ENCODE measurements around the gene D2HGDH.

D2HGDH gene

DNA sequence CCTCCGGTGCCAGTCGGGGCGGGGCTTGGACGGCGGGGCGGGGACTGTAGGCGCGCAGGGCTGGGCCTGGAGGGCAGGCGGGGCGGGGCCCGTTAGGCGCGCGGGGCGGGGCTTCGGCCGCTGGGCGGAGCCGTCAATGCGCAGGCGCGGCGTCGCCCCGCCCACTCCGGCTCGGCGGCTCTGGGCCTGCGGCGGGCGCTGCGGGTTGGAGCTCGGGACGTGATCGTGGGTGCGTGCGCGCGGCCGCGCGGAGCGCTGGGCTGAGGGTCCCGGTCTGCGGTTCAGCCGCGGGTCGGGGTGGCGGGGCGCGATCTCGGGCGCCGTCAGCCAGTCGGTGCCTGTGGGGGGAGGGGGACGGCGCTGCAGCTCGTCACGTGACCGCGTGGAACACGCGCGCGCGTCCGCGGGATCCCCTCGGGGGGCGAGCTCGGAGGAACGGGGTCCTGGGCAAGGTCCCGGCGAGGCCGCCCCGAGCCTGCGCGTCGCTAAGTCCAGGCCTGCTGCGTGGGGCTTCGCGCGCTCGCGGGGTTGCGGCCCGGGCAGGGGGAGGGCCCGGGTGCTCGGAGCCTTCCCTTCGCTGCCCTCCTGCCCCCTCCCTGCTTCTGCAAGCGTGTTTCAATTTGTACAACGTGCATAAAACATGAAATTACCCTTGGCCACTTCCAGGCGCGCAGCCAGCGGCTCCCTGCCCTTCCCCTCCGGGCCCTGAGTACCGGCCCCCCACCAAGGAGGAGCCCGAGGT, at the start of gene D2HGDH:
TSS of gene D2HGDH (plus strand) at position 164 of the 742 bp plus-strand sequence. CDS start 595 bp downstream, outside the sequence.
- peak; percentile 86 to 88 for DNase-seq (ENCODE audit: extremely low read depth in 1 of 2, low read depth in 1 of 2)

DNA sequence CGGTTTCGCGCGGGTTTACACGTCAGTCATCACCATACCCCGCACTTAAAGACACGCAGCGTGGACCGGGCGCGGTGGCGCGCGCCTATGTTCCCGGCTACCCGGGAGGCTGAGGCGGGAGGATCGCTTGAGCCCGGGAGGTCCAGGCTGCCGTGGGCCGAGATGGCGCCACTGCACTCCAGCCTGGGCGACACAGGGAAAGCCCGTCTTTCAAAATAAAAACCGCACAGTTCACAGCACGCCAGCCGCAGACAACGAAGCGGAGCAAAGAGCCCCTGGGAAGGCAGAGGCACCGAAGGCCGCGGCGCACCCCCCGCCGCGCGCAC, 48.1 kb upstream of the D2HGDH start:
- no peak for DNase-seq (ENCODE audit: extremely low read depth in 1 of 2, low read depth in 1 of 2)

DNA sequence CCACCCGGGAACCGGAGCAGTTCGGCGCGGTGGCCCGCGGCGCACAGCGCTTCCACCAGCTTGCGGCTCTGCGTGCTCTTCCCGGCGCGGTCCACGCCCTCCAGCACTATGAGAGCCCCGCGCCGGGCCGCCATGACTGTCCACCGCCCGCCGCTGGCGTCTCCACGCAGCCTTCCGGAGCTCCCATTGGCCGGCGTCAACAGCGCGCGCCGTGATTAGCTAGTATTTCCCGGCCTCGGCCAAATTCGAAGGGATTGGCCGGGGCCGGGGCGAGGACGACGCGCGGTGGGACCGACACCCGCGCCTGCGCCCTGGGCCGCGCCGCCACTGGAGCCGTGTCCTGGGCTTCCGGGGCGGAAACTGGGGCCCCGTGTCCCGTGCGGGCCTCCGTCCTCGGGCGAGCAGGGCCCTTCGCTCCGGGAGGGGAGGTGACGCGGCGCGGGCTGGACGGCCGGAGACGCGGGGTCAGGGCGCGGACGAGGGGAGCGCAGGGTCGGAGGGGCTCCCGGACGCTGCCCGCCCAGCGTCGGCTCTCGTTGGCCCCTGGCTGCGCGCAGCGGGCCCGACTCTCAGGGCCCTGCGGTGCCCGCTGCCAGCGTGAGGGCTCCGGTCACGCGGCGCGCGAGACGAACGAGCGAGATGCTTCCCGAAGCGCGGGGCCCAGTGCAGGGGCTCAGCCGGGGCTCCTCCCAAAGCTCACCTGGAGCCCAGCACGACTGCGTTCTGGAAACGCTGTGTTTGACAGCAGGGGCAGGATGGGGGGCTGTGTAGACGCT, 47.6 kb upstream of the D2HGDH start, which contains the start of gene DTYMK:
TSS of gene DTYMK (minus strand) at position 166 of the 776 bp plus-strand sequence. CDS start at position 134, 32 bp downstream.
- DNase-seq (ENCODE audit: extremely low read depth in 1 of 2, low read depth in 1 of 2) = peak; percentile 91 to 95

DNA sequence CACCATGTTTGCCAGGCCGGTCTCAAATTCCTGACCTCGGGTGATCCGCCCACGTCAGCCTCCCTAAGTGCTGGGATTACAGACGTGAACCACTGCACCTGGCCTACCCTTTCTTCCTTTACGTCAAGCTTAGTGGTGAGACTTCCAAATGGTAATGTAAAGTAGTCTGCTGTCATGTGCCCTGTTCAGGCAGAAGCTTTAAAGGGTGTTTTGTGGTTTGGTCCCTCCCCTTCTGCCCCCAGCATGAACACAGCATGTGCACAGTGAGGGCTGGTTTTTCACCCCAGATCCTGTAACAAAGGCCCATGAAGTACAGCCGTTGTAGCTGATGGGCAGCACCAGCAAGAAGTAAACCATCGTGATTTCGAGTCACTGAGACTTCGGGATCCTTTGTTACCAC, 45.1 kb upstream of the D2HGDH start:
- no peak for DNase-seq (ENCODE audit: extremely low read depth in 1 of 2, low read depth in 1 of 2)

- no peak for DNase-seq (ENCODE audit: extremely low read depth in 1 of 2, low read depth in 1 of 2)
These were observed 44.2 kb upstream of the D2HGDH start for GRCh38 chr2:241690202-241690717.

DNA sequence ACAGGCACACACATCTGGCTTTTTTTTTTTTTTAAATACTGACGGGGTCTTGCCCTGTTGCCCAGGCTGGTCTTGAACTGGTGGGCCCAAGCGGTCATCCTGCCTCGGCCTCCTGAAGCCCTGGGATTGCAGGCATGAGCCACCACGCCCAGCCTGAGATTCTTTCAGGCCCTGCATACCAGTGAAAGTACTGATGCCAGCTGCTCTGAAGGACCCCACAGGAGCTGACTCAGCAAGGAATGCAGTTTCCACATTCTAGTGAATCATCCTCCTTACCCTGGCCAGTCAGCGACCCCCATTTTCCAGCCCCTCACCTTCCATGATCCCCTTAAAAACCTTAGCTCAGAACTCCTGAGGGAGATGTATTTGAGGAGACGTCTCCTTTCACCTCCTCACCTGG, 42.0 kb upstream of the D2HGDH start:
- DNase-seq (ENCODE audit: extremely low read depth in 1 of 2, low read depth in 1 of 2) = no peak

DNA sequence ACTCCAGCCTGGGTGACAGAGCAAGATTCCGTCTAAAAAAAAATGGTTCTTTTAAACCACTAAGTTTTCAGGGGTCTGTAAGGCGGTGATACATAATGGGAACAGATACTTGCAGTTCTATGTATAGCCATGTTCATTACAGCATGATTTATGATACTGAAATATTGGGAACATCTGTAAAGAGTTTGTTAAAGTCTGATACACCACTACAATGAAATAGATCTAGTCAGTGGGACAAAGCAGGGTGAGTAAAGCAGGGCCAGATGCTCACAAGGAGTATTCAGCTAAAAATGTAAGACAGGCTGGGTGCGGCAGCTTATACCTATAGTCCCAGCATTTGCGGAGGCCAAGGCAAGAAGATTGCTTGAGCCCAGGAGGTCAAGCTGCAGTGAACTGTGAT, 38.8 kb upstream of the D2HGDH start:
- no peak for DNase-seq (ENCODE audit: extremely low read depth in 1 of 2, low read depth in 1 of 2)

- DNase-seq (ENCODE audit: extremely low read depth in 1 of 2, low read depth in 1 of 2) = no peak
These were observed 33.4 kb upstream of the D2HGDH start for GRCh38 chr2:241701149-241701398.

- peak; percentile 89 to 91 for DNase-seq (ENCODE audit: extremely low read depth in 1 of 2, low read depth in 1 of 2)
These were observed 32.9 kb upstream of the D2HGDH start, which contains the start of gene ING5 for GRCh38 chr2:241701399-241702154. ING5 (plus strand) TSS chr2:241702039; CDS start chr2:241702066, 27 bp downstream.

DNA sequence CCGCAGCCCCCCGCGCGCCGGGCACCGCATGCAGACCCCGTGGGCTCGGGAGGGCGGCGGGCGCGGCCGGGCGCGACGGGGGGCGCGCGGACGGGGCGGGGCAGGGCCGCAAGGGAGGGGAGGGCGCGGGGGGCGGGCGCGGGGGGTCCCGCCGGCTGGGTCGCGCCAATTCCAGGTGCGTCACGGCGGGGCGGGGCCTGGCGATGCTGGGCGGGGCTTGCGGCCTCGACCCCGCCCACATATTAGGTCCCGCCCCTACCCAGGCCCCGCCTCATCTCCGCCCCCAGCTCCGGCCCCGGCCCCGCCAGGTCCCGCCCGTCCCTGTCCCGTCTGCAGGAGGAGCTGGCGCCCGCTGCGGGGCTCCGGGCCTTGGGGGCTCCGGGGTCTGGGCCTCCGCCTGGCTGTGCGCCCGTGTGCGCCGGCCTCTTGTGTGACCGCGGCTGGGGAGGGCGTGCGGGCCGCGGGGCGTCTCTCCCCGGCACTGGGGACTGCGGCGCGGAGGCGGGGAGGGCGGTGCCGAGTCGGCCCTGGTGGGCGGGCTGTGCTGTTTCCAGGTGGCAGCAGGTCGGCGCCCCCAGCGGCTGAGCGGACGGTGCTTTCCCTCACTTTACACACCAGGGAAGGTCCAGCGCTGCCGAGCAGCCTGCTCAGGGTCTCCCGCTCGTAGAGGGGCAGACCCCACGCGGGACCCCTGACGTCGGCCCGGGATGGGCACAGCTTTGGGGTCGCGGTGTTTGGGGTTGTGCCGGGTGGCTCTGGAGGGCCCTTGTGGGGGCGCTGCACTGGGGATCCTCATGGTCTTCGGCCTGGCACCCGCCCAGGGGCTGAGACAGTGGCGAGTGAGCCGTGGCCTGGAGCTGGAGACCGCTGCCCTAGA, 32.0 kb upstream of the D2HGDH start:
- DNase-seq (ENCODE audit: extremely low read depth in 1 of 2, low read depth in 1 of 2) = peak; percentile 80 to 87

DNA sequence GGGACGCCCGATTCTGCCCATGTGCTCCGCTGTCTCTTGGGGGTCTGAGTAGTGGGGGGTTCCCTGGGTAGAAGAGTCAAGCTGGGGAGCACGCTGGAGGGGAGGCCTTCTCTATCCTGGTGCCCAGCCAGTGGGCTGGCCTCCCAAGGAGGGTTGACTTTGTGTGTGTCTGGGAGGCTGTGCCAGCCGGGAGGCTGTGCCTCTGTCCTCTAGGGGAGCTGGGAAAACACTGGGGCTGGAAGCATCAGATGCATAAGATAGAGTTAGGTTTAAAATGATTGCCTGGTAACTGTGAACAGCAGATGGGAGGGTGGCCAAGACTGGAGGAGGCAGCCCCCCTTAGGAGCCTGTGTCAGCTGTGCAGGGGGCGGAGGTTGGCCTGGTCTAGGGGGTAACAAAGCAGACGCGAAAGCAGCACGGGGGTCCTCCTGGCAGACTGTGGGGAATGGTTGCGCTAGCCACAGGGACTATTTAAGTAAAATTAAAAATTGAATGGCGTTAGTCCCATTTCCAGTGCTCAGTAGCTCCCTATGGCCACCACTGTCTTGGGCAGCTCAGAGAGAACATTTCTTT, 31.3 kb upstream of the D2HGDH start:
- no peak for DNase-seq (ENCODE audit: extremely low read depth in 1 of 2, low read depth in 1 of 2)

DNA sequence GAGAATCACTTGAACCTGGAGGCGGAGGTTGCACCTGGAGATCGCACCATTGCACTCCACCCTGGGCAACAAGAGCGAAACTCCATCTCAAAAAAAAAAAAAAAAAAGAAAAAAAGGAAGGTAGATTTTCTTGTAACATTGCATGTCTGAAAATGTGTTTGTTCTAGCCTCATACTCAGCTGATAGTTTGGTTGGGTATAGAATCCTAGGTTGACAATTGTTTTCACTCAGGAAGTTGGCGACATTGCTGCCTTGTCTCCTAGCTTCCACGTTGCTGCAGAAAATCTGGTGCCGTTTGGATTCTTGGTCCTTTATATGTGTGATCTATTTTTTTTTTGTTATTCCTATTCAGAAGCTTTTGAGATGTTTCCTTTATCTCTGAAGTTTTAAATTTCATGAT, 27.9 kb upstream of the D2HGDH start:
- no peak for DNase-seq (ENCODE audit: extremely low read depth in 1 of 2, low read depth in 1 of 2)

GRCh38 chr2:241708879-241709278, 25.6 kb upstream of the D2HGDH start:
- DNase-seq (ENCODE audit: extremely low read depth in 1 of 2, low read depth in 1 of 2) = no peak

- no peak for DNase-seq (ENCODE audit: extremely low read depth in 1 of 2, low read depth in 1 of 2)
These were observed 15.3 kb upstream of the D2HGDH start for GRCh38 chr2:241719093-241719492.

- no peak for DNase-seq (ENCODE audit: extremely low read depth in 1 of 2, low read depth in 1 of 2)
These were observed 14.3 kb upstream of the D2HGDH start for GRCh38 chr2:241720099-241720498.

- no peak for DNase-seq (ENCODE audit: extremely low read depth in 1 of 2, low read depth in 1 of 2)
These were observed 13.9 kb upstream of the D2HGDH start for GRCh38 chr2:241720560-241720959.

- no peak for DNase-seq (ENCODE audit: extremely low read depth in 1 of 2, low read depth in 1 of 2)
These were observed 12.6 kb upstream of the D2HGDH start for GRCh38 chr2:241721852-241722251.

DNA sequence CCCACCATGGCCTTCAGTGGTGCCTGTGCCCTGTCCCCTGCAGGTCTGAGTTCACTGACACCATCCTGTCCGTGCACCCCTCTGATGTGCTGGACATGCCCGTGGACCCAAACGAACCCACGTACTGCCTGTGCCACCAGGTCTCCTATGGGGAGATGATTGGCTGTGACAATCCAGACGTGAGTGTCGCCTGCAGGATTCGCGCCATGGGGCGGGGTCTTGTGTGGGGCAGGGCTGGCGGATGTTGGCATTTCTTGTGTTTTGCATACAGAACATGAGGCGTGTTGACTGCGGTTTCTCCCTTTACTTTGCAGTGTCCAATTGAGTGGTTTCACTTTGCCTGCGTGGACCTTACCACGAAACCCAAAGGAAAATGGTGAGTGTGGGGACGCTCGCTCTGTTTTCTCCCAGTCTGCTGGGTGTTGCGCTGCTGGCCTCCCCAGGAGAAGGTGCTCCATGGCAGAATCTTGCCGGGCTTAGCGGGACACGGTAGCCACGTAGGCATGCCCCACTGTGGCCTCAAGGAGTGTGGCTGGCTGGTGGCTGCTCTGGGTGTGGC, 11.5 kb upstream of the D2HGDH start:
- DNase-seq (ENCODE audit: extremely low read depth in 1 of 2, low read depth in 1 of 2) = no peak

DNA sequence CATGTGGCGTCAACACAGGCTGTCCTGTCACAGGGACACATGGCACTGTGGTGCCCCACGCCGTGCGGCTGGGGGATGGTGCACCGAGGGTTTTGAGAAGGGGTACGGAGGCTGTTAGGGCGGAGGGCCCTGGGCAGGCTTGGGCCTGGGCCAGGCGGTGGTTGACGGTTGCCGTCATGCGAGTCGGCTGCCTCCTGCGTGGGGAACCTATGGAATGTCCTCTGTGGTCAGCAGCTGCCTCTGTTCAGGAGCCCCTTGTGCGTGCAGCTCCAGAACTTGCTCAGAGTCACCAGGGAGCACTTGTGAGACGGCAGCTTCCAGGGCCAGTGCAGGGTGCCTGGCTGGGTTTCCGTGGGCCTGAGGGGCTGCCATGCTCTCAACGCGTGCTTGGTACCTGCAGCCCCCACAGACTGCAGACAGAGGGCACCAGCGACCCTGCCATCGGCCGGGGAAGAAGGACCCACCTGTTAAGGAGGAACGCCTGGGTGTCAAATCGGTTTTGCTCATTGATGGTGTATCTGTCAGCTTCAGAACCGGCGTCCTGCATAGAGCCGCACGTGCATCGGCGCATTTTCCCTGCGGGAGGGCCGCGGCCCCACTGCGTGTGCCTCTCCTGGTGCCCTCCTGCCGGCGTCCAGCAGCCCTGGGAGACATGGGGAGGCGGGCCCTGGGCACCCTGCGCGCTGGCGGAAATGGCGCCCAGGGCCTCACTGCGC, 10.0 kb upstream of the D2HGDH start:
- no peak for DNase-seq (ENCODE audit: extremely low read depth in 1 of 2, low read depth in 1 of 2)

Measured in stimulated activated CD8-positive, alpha-beta memory T cell treated with anti-CD3 and anti-CD28 coated beads, Interleukin-7, amount 100 ng/mL, for 48 hours (primary cell).